Mucosa of stomach (tissue), 1 donor: ENCODE measurements around the gene C1QTNF2.

Experiments
- H3K27me3 ChIP-seq: one replicate; pipeline ENCODE4 v1.7.0; 2013; ENCODE audit warnings: mild to moderate bottlenecking, low read length; ENCODE audit not compliant: control insufficient read depth, insufficient read depth
- H3K36me3 ChIP-seq: one replicate; pipeline ENCODE4 v1.7.0; 2013; ENCODE audit warnings: low read length; ENCODE audit not compliant: control insufficient read depth, insufficient read depth
- H3K4me1 ChIP-seq: one replicate; pipeline ENCODE4 v1.7.0; 2013; ENCODE audit warnings: mild to moderate bottlenecking, low read length; ENCODE audit not compliant: control insufficient read depth, insufficient read depth
- H3K4me3 ChIP-seq: one replicate; pipeline ENCODE4 v1.7.0; 2013; ENCODE audit warnings: low read length
- H3K9ac ChIP-seq: one replicate; pipeline ENCODE4 v1.7.0; 2013; ENCODE audit warnings: mild to moderate bottlenecking, low read length, moderate library complexity
- H3K9me3 ChIP-seq: one replicate; pipeline ENCODE4 v1.7.0; 2013; ENCODE audit warnings: mild to moderate bottlenecking, low read length, moderate library complexity; ENCODE audit not compliant: control insufficient read depth
- donor health status: Pancreatic carcinoma.

The C1QTNF2 gene

DNA sequence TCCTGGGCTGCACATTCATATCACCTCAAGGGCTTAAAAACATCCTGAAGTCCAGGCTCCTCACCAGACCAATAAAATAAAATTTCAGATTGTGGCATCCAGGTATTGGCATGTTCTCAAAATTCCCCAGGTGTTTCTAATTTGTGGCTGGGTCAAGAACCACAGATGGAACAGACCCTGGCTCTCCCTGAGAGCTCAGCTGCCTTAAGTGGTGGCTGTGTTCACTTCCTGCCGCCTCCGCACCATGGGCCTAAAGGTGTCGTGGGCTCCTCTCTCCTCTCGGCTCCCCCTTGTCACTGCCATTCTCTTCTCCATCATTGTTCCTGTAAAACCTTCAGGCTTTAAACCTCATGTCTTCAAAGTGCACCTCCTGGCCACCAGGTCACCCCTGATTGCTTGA is 40.2 kb downstream of the C1QTNF2 start:
- Histone ChIP-seq H3K4me1 (peaks cover 7% of the 10 kb centered on the region), H3K9me3 (no peaks in the 10 kb centered on the region), H3K27me3 (no peaks in the 10 kb centered on the region), H3K36me3 (no peaks in the 10 kb centered on the region), H3K9ac (no peak overlapping the region), H3K4me3 (no peak overlapping the region)

GRCh38 chr5:160327818-160328217 is 42.6 kb downstream of the C1QTNF2 start:
- no peak overlapping the region for H3K9ac ChIP-seq
- no peaks in the 10 kb centered on the region for H3K9me3 ChIP-seq
- H3K36me3 ChIP-seq = no peaks in the 10 kb centered on the region
- H3K4me1 ChIP-seq = peaks cover 7% of the 10 kb centered on the region
- no peak overlapping the region for H3K4me3 ChIP-seq
- no peaks in the 10 kb centered on the region for H3K27me3 ChIP-seq

DNA sequence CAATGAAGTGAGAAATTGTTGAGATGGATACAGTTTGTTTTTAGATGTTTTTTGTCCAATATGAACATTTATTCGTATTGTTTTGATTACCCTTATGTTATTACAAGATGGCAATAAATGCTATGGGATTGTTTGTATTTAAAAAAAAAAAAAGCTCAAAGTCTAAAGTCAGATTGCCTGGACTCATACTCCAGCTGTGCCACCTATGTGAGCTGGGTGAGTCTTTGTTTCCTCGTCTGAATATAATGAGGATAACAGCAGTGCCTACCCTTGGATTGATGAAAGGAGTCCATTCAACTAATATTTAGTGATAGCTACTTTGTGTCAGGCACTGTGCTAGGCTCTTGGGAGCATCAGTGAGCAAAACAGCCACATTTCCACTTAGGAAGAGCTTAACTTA is 43.4 kb downstream of the C1QTNF2 start:
- Histone ChIP-seq H3K9ac (no peak overlapping the region), H3K4me3 (no peak overlapping the region), H3K4me1 (peaks cover 7% of the 10 kb centered on the region), H3K27me3 (no peaks in the 10 kb centered on the region), H3K9me3 (no peaks in the 10 kb centered on the region), H3K36me3 (no peaks in the 10 kb centered on the region)

DNA sequence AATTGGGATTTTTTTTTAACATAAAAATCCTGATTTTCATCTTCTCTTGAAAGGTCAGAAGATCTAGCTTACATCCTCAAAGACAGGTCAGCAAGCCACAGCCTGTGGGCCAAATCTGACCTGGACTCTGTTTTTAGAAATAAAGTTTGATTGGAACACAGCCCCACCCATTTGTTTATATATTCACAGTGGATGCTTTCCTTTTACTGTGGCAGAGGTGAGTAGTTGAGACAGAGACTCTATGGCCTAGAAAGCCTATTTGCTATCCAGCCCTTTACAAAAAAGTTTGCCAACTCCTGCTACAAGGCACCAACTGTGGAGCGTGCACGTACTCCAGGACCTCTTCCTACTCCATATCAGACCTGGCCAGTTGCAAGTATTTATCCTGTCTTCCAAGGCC is 44.7 kb downstream of the C1QTNF2 start:
- Histone ChIP-seq H3K9me3 (no peaks in the 10 kb centered on the region), H3K9ac (no peak overlapping the region), H3K36me3 (no peaks in the 10 kb centered on the region), H3K27me3 (no peaks in the 10 kb centered on the region), H3K4me3 (no peak overlapping the region), H3K4me1 (peaks cover 7% of the 10 kb centered on the region)

GRCh38 chr5:160324886-160325285 is 45.5 kb downstream of the C1QTNF2 start:
- H3K4me1 ChIP-seq = peaks cover 7% of the 10 kb centered on the region
- H3K9me3 ChIP-seq = no peaks in the 10 kb centered on the region
- no peak overlapping the region for H3K9ac ChIP-seq
- peaks cover 3% of the 10 kb centered on the region for H3K27me3 ChIP-seq
- H3K4me3 ChIP-seq = no peak overlapping the region
- no peaks in the 10 kb centered on the region for H3K36me3 ChIP-seq

- Histone ChIP-seq H3K27me3 (peaks cover 3% of the 10 kb centered on the region), H3K36me3 (no peaks in the 10 kb centered on the region), H3K9me3 (no peaks in the 10 kb centered on the region), H3K4me1 (peaks cover 8% of the 10 kb centered on the region), H3K4me3 (no peak overlapping the region), H3K9ac (no peak overlapping the region)
Observed at GRCh38 chr5:160318409-160318808, 52.0 kb downstream of the C1QTNF2 start.

- Histone ChIP-seq H3K4me3 (no peak overlapping the region), H3K4me1 (peaks cover 8% of the 10 kb centered on the region), H3K36me3 (no peaks in the 10 kb centered on the region), H3K27me3 (peaks cover 12% of the 10 kb centered on the region), H3K9me3 (no peaks in the 10 kb centered on the region), H3K9ac (no peak overlapping the region)
Observed at GRCh38 chr5:160317434-160317833, 53.0 kb downstream of the C1QTNF2 start.

GRCh38 chr5:160315968-160316367 is 54.5 kb downstream of the C1QTNF2 start:
- no peaks in the 10 kb centered on the region for H3K9me3 ChIP-seq
- H3K9ac ChIP-seq = no peak overlapping the region
- H3K4me3 ChIP-seq = no peak overlapping the region
- peaks cover 26% of the 10 kb centered on the region for H3K27me3 ChIP-seq
- no peaks in the 10 kb centered on the region for H3K36me3 ChIP-seq
- peaks cover 15% of the 10 kb centered on the region for H3K4me1 ChIP-seq

- H3K36me3 ChIP-seq = no peaks in the 10 kb centered on the region
- H3K9ac ChIP-seq = no peak overlapping the region
- no peaks in the 10 kb centered on the region for H3K9me3 ChIP-seq
- H3K4me3 ChIP-seq = no peak overlapping the region
- peaks cover 38% of the 10 kb centered on the region for H3K27me3 ChIP-seq
- H3K4me1 ChIP-seq = peaks cover 15% of the 10 kb centered on the region
Observed at GRCh38 chr5:160312960-160313727, 57.3 kb downstream of the C1QTNF2 start.

- Histone ChIP-seq H3K4me1 (peaks cover 15% of the 10 kb centered on the region), H3K4me3 (no peak within 1 kb of the TSS), H3K27me3 (peaks cover 38% of the 10 kb centered on the region), H3K9ac (no peak within 1 kb of the TSS), H3K36me3 (no peaks in the 10 kb centered on the region), H3K9me3 (no peaks in the 10 kb centered on the region)
Observed at GRCh38 chr5:160312134-160312959, 58.1 kb downstream of the C1QTNF2 start, which contains the start of gene CCNJL. TSS of gene CCNJL (minus strand) at chr5:160312564. CDS start at chr5:160311923, 641 bp downstream.

DNA sequence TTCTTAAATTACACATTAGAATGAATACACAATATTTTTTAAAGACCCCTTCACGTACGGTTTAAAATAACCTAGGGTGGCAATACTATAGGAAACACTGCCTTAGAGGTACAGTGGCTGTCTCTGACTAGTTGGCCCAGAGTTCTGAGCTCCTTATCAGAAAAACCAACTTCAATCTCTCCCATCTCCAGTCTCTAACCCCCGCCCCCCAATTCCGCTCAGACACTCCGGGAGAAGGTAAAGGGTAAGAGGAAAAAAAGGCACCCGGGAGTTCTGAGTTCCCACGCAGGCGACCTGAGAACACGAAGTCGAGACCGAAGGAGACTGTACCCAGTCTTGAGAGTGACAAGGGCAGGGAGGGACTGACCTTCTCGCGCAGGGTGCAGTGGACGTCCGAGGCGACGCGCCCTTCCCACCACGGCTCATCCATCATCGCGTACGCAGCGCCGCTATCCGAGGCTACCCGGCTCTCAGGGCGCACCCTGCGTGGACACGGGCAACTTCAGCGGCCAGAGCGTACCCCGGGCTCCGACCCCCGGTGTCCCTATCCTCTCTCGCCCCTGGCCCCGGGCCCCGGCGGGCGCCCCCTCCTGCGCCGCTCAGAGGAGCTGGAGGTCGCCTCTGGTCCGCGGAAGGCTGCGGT is 58.8 kb downstream of the C1QTNF2 start:
- Histone ChIP-seq H3K27me3 (peaks cover 38% of the 10 kb centered on the region), H3K9me3 (no peaks in the 10 kb centered on the region), H3K4me3 (no peak overlapping the region), H3K4me1 (peaks cover 21% of the 10 kb centered on the region), H3K9ac (no peak overlapping the region), H3K36me3 (no peaks in the 10 kb centered on the region)
